H9 (cell line): ENCODE results near the gene LARGE1. TPM values are rescaled to one million over a fixed set of nuclear protein-coding genes. Genes with fewer than 3 reads are reported as not detected.

Experiments used
- DNase-seq: peaks from one replicate; pipeline ENCODE4 v3.0.0-alpha.2; 2017
- H2AFZ ChIP-seq: one replicate; pipeline ENCODE4 v1.6.1; 2013; ENCODE audit warnings: mild to moderate bottlenecking, low read length, control low read depth, moderate library complexity
- H2AK5ac ChIP-seq: 2 replicates; pipeline ENCODE4 v1.6.1; 2013; ENCODE audit warnings: low read length, control low read depth, mixed read lengths; ENCODE audit not compliant: insufficient read length
- H2BK120ac ChIP-seq: one replicate; pipeline ENCODE4 v1.6.1; 2013; ENCODE audit warnings: low read depth, mild to moderate bottlenecking, low read length, control low read depth, inconsistent platforms; ENCODE audit not compliant: poor library complexity, severe bottlenecking
- H2BK12ac ChIP-seq: 2 replicates; pipeline ENCODE4 v1.6.1; 2013; ENCODE audit warnings: low read length, control low read depth, mixed read lengths, low read depth; ENCODE audit not compliant: insufficient read length
- H2BK15ac ChIP-seq: 2 replicates; pipeline ENCODE4 v1.6.1; 2013; ENCODE audit warnings: low read depth, low read length, control low read depth
- H2BK20ac ChIP-seq: one replicate; pipeline ENCODE4 v1.6.1; 2013; ENCODE audit warnings: low read depth, mild to moderate bottlenecking, low read length, control low read depth, inconsistent platforms; ENCODE audit not compliant: poor library complexity, severe bottlenecking
- H2BK5ac ChIP-seq: 2 replicates; pipeline ENCODE4 v1.6.1; 2013; ENCODE audit warnings: low read length, control low read depth, mixed read lengths; ENCODE audit not compliant: insufficient read length
- H3K14ac ChIP-seq: 2 replicates; pipeline ENCODE4 v1.6.1; 2013; ENCODE audit warnings: low read length, control low read depth; ENCODE audit not compliant: insufficient read depth
- H3K18ac ChIP-seq: 2 replicates; pipeline ENCODE4 v1.6.1; 2013; ENCODE audit warnings: low read depth, mild to moderate bottlenecking, mixed read lengths, low read length, control low read depth; ENCODE audit not compliant: insufficient read length
- H3K23ac ChIP-seq: 2 replicates; pipeline ENCODE4 v1.6.1; 2013; ENCODE audit warnings: low read length, control low read depth, mixed read lengths, low read depth; ENCODE audit not compliant: insufficient read length
- H3K23me2 ChIP-seq: 2 replicates; pipeline ENCODE4 v1.6.1; 2013; ENCODE audit warnings: low read depth, mild to moderate bottlenecking, mixed read lengths, low read length, control low read depth; ENCODE audit not compliant: insufficient read length, poor library complexity, severe bottlenecking
- H3K27ac ChIP-seq: 2 replicates; pipeline ENCODE4 v1.5.1; 2013; ENCODE audit warnings: low read length, control low read depth, mixed read lengths, low read depth; ENCODE audit not compliant: insufficient read length
- H3K27me3 ChIP-seq: 2 replicates; pipeline ENCODE4 v1.6.1; 2013; ENCODE audit warnings: low read length, control low read depth, inconsistent platforms; ENCODE audit not compliant: insufficient read depth
- H3K4ac ChIP-seq: 2 replicates; pipeline ENCODE4 v1.6.1; 2013; ENCODE audit warnings: low read depth, mild to moderate bottlenecking, control low read depth, inconsistent platforms, low read length, moderate library complexity
- H3K4me1 ChIP-seq: 2 replicates; pipeline ENCODE4 v1.6.1; 2013; ENCODE audit warnings: low read length, control low read depth, inconsistent platforms; ENCODE audit not compliant: insufficient read depth
- H3K4me2 ChIP-seq: 2 replicates; pipeline ENCODE4 v1.6.1; 2013; ENCODE audit warnings: low read length, control low read depth, mixed read lengths; ENCODE audit not compliant: insufficient read length, insufficient read depth
- H3K56ac ChIP-seq: 2 replicates; pipeline ENCODE4 v1.6.1; 2013; ENCODE audit warnings: low read depth, mild to moderate bottlenecking, mixed read lengths, low read length, control low read depth; ENCODE audit not compliant: insufficient read length
- H3K79me1 ChIP-seq: 2 replicates; pipeline ENCODE4 v1.6.1; 2013; ENCODE audit warnings: low read depth, mild to moderate bottlenecking, moderate library complexity, low read length, control low read depth, inconsistent platforms; ENCODE audit not compliant: insufficient read depth, poor library complexity, severe bottlenecking
- H3K79me2 ChIP-seq: 2 replicates; pipeline ENCODE4 v1.6.1; 2013; ENCODE audit warnings: low read length, control low read depth, inconsistent platforms; ENCODE audit not compliant: insufficient read depth
- H3K9ac ChIP-seq: 2 replicates; pipeline ENCODE4 v1.6.1; 2013; ENCODE audit warnings: low read length, control low read depth, mixed read lengths; ENCODE audit not compliant: insufficient read length; ENCODE audit errors: extremely low read depth
- H3K9me3 ChIP-seq: one replicate; pipeline ENCODE4 v1.6.1; 2013; ENCODE audit warnings: low read depth, low read length, inconsistent platforms; ENCODE audit not compliant: control insufficient read depth
- H3T11ph ChIP-seq: one replicate; pipeline ENCODE4 v1.6.1; 2013; ENCODE audit warnings: mild to moderate bottlenecking, low read length, control low read depth, inconsistent platforms
- H4K20me1 ChIP-seq: one replicate; pipeline ENCODE4 v1.6.1; 2013; ENCODE audit not compliant: control insufficient read depth, insufficient read length, insufficient read depth
- H4K5ac ChIP-seq: 2 replicates; pipeline ENCODE4 v1.6.1; 2013; ENCODE audit warnings: low read depth, mild to moderate bottlenecking, mixed read lengths, low read length, control low read depth; ENCODE audit not compliant: insufficient read length
- H4K8ac ChIP-seq: replicated peaks from 2 replicates; pipeline ENCODE4 v1.6.1; 2013; ENCODE audit warnings: low read length, control low read depth, mixed read lengths, low read depth; ENCODE audit not compliant: insufficient read length
- H4K91ac ChIP-seq: 2 replicates; pipeline ENCODE4 v1.6.1; 2013; ENCODE audit warnings: low read depth, mild to moderate bottlenecking, moderate library complexity, mixed read lengths, low read length, control low read depth; ENCODE audit not compliant: insufficient read length
- H3K27ac Mint-ChIP-seq, 3 experiments: 2 replicates in 2 of 3; 3 replicates in 1 of 3; pipeline ENCODE4 v1.8.0; 2020 to 2021; ENCODE audit warnings: mixed read lengths in 3 of 3, mild to moderate bottlenecking in 1 of 3, moderate library complexity in 1 of 3
- H3K27me3 Mint-ChIP-seq: 2 replicates; pipeline ENCODE4 v1.8.0; 2021; ENCODE audit warnings: low read depth, mild to moderate bottlenecking, moderate library complexity, mixed read lengths
- H3K36me3 Mint-ChIP-seq, 3 experiments: 2 replicates in 2 of 3; 3 replicates in 1 of 3; pipeline ENCODE4 v1.8.0; 2020 to 2021; ENCODE audit warnings: low read depth in 3 of 3, mixed read lengths in 3 of 3; ENCODE audit not compliant: insufficient read depth in 1 of 3
- H3K4me1 Mint-ChIP-seq, 2 experiments: 2 replicates each; pipeline ENCODE4 v1.8.0; 2020; ENCODE audit warnings: mixed read lengths in 2 of 2
- H3K4me3 Mint-ChIP-seq, 2 experiments: 2 replicates in 1 of 2; 3 replicates in 1 of 2; pipeline ENCODE4 v1.8.0; 2020 to 2021; ENCODE audit warnings: mild to moderate bottlenecking in 2 of 2, mixed read lengths in 2 of 2, moderate library complexity in 1 of 2
- H3K9me3 Mint-ChIP-seq, 2 experiments: 2 replicates in 1 of 2; 3 replicates in 1 of 2; pipeline ENCODE4 v1.8.0; 2020; ENCODE audit warnings: mild to moderate bottlenecking in 2 of 2, mixed read lengths in 2 of 2, moderate library complexity in 1 of 2
- CTCF ChIP-seq: fragments of 200-600 bp; sonication (generic); conservative IDR thresholded peaks from 3 replicates; pipeline ENCODE4 v1.8.0; 2021; ENCODE audit warnings: antibody characterized with exemption, mild to moderate bottlenecking
- WGBS: extraction: QIAGEN DNeasy Blood & Tissue Kit; methylation state at CpG from one replicate; pipeline ENCODE4 v1.1.7; 2013; ENCODE audit warnings: missing lambda C conversion rate, low lambda C conversion rate, mixed read lengths; ENCODE audit not compliant: insufficient read length; ENCODE audit errors: extremely low coverage; 5-methylcytosine and 5-hydroxymethylcytosine counted together
- total RNA-seq: library from RNA; stranded (reverse); gene quantifications from 2 replicates; pipeline ENCODE4 v1.2.1, GENCODE V29; 2021

The LARGE1 gene
- total RNA-seq, 1 experiment from 2014 or later: 43.5 TPM

GRCh38 chr22:33555814-33556522 lies 364.3 kb downstream of the LARGE1 start:
- Histone ChIP-seq H3K23ac (no peak overlapping the region), H3K9me3 (no peaks in the 10 kb centered on the region), H3K23me2 (no peaks in the 10 kb centered on the region), H3K14ac (no peak overlapping the region), H2BK120ac (no peak overlapping the region), H3K56ac (no peak overlapping the region), H3K4me1 (no peaks in the 10 kb centered on the region), H3K18ac (no peak overlapping the region), H3K27ac (no peak overlapping the region), H3K27me3 (no peaks in the 10 kb centered on the region), H3K4ac (no peak overlapping the region), H4K20me1 (no peaks in the 10 kb centered on the region), H2BK12ac (no peak overlapping the region), H3K79me1 (no peaks in the 10 kb centered on the region), H2AK5ac (no peak overlapping the region), H3K4me2 (no peak overlapping the region), H3K9ac (no peak overlapping the region), H2BK5ac (no peak overlapping the region), H3K79me2 (no peaks in the 10 kb centered on the region), H4K91ac (no peak overlapping the region), H4K8ac (no peak overlapping the region), H2BK15ac (no peak overlapping the region), H4K5ac (no peak overlapping the region), H2BK20ac (no peak overlapping the region), H2AFZ (no peak overlapping the region), H3T11ph (no peak overlapping the region)
- no peaks in the 10 kb centered on the region for H3K27me3 Mint-ChIP-seq
- no peak for DNase-seq
- no peak overlapping the region for H3K4me3 Mint-ChIP-seq
- no peak for TF ChIP-seq CTCF
- peak overlapping the region in 1 of 3 experiments; percentile 0; a peak in 2 of 7 replicates for H3K27ac Mint-ChIP-seq
- WGBS: no CpG with 5 or more reads among the region's 5 CpGs
- H3K4me1 Mint-ChIP-seq: peaks cover 3 to 5% of the 10 kb centered on the region in 2 experiments; a peak in 2 of 4 replicates
- H3K36me3 Mint-ChIP-seq: peaks cover 0 to 9% (median 6%) of the 10 kb centered on the region in 3 experiments; a peak in 3 of 7 replicates
- H3K9me3 Mint-ChIP-seq: no peaks in the 10 kb centered on the region; a peak in 1 of 5 replicates
